VCaP (cell line): ENCODE results near the gene ZCCHC24.

Source experiments
- H3K27ac ChIP-seq: fragments of 450-650 bp; 2 replicates; pipeline ENCODE4 v1.5.1; 2017
- CTCF ChIP-seq: fragments of 450-650 bp; conservative IDR thresholded peaks from 2 replicates; pipeline ENCODE4 v1.5.1; 2017; ENCODE audit warnings: mild to moderate bottlenecking, moderate library complexity

The ZCCHC24 gene

GRCh38 chr10:79438021-79438698 lies 7.3 kb downstream of the ZCCHC24 start:
- TF ChIP-seq CTCF, result no peak; the same call in 1 of the 2 replicates
- no peak overlapping the region for H3K27ac ChIP-seq

- no peak overlapping the region for H3K27ac ChIP-seq
- no peak for TF ChIP-seq CTCF
Measured at GRCh38 chr10:79437111-79437814, 8.2 kb downstream of the ZCCHC24 start.

- no peak for TF ChIP-seq CTCF
- no peak overlapping the region for H3K27ac ChIP-seq
Measured at GRCh38 chr10:79436850-79437103, 8.6 kb downstream of the ZCCHC24 start.

- no peak for TF ChIP-seq CTCF
- no peak overlapping the region for H3K27ac ChIP-seq
Measured at GRCh38 chr10:79436066-79436849, 9.2 kb downstream of the ZCCHC24 start.

DNA sequence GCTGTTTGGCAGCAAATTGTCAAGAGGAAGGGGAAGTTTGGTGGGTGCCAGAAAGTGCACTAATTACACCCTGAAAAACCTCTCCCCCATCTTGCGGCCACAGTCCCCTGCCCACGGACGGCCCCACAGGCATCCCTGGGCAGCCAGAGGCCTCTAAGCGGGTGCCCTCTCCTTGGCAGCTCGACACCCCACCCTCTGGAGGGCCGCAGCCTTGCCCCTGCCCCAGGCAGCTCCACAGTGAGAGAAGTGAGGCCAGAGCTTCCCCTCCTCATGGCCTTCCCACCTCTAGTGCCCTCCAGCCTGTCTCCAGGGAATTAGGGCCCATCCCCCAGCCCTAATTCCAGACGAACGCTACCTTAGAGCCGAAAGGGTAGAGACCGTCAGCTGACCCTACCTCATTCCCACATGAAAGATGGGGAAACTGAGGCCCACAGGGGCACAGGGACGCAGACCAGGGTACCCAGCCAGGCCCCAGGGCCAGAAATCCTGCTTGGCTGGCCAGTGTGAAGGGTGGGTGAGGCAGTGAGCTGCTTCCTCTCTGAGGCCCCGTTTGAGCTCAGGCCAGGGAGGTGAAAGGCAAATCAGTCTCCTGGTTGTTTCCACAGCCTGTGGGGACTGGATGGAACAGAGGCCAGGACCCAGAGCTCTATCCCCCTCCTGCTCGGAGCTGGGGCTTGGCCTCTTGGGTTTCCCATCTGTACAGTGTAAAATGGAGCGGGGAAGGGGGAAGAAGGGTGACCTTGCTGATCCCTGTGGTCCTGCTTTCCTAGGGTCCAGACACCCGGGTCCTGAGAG lies 10.0 kb downstream of the ZCCHC24 start:
- no peak for TF ChIP-seq CTCF
- H3K27ac ChIP-seq, result no peak overlapping the region

- no peak for TF ChIP-seq CTCF
- H3K27ac ChIP-seq, result no peak overlapping the region
Measured at GRCh38 chr10:79434821-79435251, 10.6 kb downstream of the ZCCHC24 start.
